ENCODE measurements around the gene RGSL1.

The RGSL1 gene

GRCh38 chr1:182602935-182603645 lies 153.1 kb downstream of the RGSL1 start:
- Histone ChIP-seq H3K27ac (ENCODE audit: poor library complexity, severe bottlenecking) (no peak overlapping the region), H3K4me3 (ENCODE audit: severe bottlenecking) (no peak overlapping the region), H3K27me3 (ENCODE audit: insufficient read depth, poor library complexity, severe bottlenecking) (no peaks in the 10 kb centered on the region), H3K4me1 (ENCODE audit: insufficient read depth, poor library complexity, severe bottlenecking) (no peaks in the 10 kb centered on the region), H3K9me3 (ENCODE audit: severe bottlenecking) (no peaks in the 10 kb centered on the region), H3K36me3 (ENCODE audit: low read depth) (no peaks in the 10 kb centered on the region)
- ATAC-seq (ENCODE audit: low read depth) (no peak), DNase-seq (ENCODE audit: low spot score) (no peak)
- no peak for TF ChIP-seq CTCF (IDR thresholded peaks at IDR 0.05; ENCODE audit: poor library complexity, severe bottlenecking)

DNA sequence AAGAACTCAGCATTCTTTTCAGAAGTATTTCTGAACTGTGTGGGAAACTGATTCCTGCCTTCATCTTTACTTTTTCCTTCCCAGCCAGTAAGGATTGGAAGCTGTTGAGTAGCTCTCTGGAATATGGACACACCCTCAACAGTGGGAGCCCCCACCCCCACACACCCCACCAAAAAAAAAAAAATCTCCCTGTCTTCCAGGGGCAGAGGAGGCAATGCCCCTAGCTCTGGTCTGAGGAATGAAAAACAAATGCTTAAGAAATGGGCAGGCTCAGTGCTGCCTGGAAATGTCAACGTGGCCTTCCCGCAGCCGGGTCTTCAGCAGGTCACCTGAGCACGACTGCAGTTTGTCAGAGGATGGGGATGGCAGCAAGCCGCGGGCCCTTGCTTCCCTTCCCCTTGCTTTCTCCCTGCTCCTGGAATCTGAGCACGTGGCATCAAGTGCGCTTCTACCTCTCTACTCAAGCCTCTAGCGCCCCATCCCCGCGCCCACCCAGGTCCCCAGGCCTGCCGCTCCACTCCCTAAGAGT lies 153.8 kb downstream of the RGSL1 start:
- H3K36me3 ChIP-seq (ENCODE audit: low read depth) = no peaks in the 10 kb centered on the region
- TF ChIP-seq CTCF (IDR thresholded peaks at IDR 0.05; ENCODE audit: poor library complexity, severe bottlenecking) = peak; percentile 2
- H3K4me3 ChIP-seq (ENCODE audit: severe bottlenecking) = peak overlapping the region; percentile 23
- H3K9me3 ChIP-seq (ENCODE audit: severe bottlenecking) = no peaks in the 10 kb centered on the region
- ATAC-seq (ENCODE audit: low read depth) = no peak; the same call in 1 of the 3 replicates
- H3K27me3 ChIP-seq (ENCODE audit: insufficient read depth, poor library complexity, severe bottlenecking) = no peaks in the 10 kb centered on the region
- no peak for DNase-seq (ENCODE audit: low spot score)
- H3K27ac ChIP-seq (ENCODE audit: poor library complexity, severe bottlenecking) = no peak overlapping the region
- no peaks in the 10 kb centered on the region for H3K4me1 ChIP-seq (ENCODE audit: insufficient read depth, poor library complexity, severe bottlenecking)

GRCh38 chr1:182604175-182605164 lies 154.5 kb downstream of the RGSL1 start, which contains the start of gene RGS16:
RGS16 (minus strand) TSS chr1:182604389; CDS start chr1:182604259, 130 bp downstream.
- no peaks in the 10 kb centered on the region for H3K27me3 ChIP-seq (ENCODE audit: insufficient read depth, poor library complexity, severe bottlenecking)
- no peaks in the 10 kb centered on the region for H3K36me3 ChIP-seq (ENCODE audit: low read depth)
- DNase-seq (ENCODE audit: low spot score) (peak; percentile 81), ATAC-seq (ENCODE audit: low read depth) (peak; percentile 93)
- H3K4me3 ChIP-seq (ENCODE audit: severe bottlenecking) = peak within 1 kb of the TSS; percentile 23
- H3K27ac ChIP-seq (ENCODE audit: poor library complexity, severe bottlenecking) = no peak within 1 kb of the TSS
- peak; percentile 3 for TF ChIP-seq CTCF (IDR thresholded peaks at IDR 0.05; ENCODE audit: poor library complexity, severe bottlenecking)
- H3K4me1 ChIP-seq (ENCODE audit: insufficient read depth, poor library complexity, severe bottlenecking) = no peaks in the 10 kb centered on the region
- no peaks in the 10 kb centered on the region for H3K9me3 ChIP-seq (ENCODE audit: severe bottlenecking)

- Histone ChIP-seq H3K4me1 (ENCODE audit: insufficient read depth, poor library complexity, severe bottlenecking) (no peaks in the 10 kb centered on the region), H3K27ac (ENCODE audit: poor library complexity, severe bottlenecking) (no peak overlapping the region), H3K36me3 (ENCODE audit: low read depth) (no peaks in the 10 kb centered on the region), H3K9me3 (ENCODE audit: severe bottlenecking) (no peaks in the 10 kb centered on the region), H3K4me3 (ENCODE audit: severe bottlenecking) (no peak overlapping the region), H3K27me3 (ENCODE audit: insufficient read depth, poor library complexity, severe bottlenecking) (no peaks in the 10 kb centered on the region)
- no peak for DNase-seq (ENCODE audit: low spot score)
- no peak for TF ChIP-seq CTCF (IDR thresholded peaks at IDR 0.05; ENCODE audit: poor library complexity, severe bottlenecking)
- no peak for ATAC-seq (ENCODE audit: low read depth)
Observed at GRCh38 chr1:182607566-182607965, 157.6 kb downstream of the RGSL1 start.
